ENCODE measurements around the gene SHROOM3.

SHROOM3 gene

GRCh38 chr4:76540486-76540885 lies 105.5 kb downstream of the SHROOM3 start:
- DNase-seq (ENCODE audit: low read depth in 3 of 3) = no peak

- no peak for DNase-seq (ENCODE audit: low read depth in 3 of 3)
Measured at GRCh38 chr4:76543378-76543777, 108.3 kb downstream of the SHROOM3 start.

GRCh38 chr4:76544725-76545124 lies 109.7 kb downstream of the SHROOM3 start:
- DNase-seq (ENCODE audit: low read depth in 3 of 3) = no peak

GRCh38 chr4:76545226-76545884 lies 110.3 kb downstream of the SHROOM3 start:
- no peak for DNase-seq (ENCODE audit: low read depth in 3 of 3)

GRCh38 chr4:76546327-76546726 lies 111.3 kb downstream of the SHROOM3 start:
- DNase-seq (ENCODE audit: low read depth in 3 of 3) = no peak

GRCh38 chr4:76546759-76547742 lies 112.0 kb downstream of the SHROOM3 start:
- DNase-seq (ENCODE audit: low read depth in 3 of 3) = no peak

GRCh38 chr4:76548704-76549103 lies 113.7 kb downstream of the SHROOM3 start:
- no peak for DNase-seq (ENCODE audit: low read depth in 3 of 3)

- no peak for DNase-seq (ENCODE audit: low read depth in 3 of 3)
Measured at GRCh38 chr4:76549765-76550164, 114.7 kb downstream of the SHROOM3 start.

- no peak for DNase-seq (ENCODE audit: low read depth in 3 of 3)
Measured at GRCh38 chr4:76550966-76551780, 116.1 kb downstream of the SHROOM3 start.

GRCh38 chr4:76554630-76555029 lies 119.6 kb downstream of the SHROOM3 start:
- DNase-seq (ENCODE audit: low read depth in 3 of 3) = no peak

- DNase-seq (ENCODE audit: low read depth in 3 of 3) = no peak
Measured at GRCh38 chr4:76556452-76556851, 121.4 kb downstream of the SHROOM3 start.

GRCh38 chr4:76558396-76559235 lies 123.6 kb downstream of the SHROOM3 start:
- DNase-seq (ENCODE audit: low read depth in 3 of 3) = no peak

GRCh38 chr4:76559236-76560071 lies 124.4 kb downstream of the SHROOM3 start:
- DNase-seq (ENCODE audit: low read depth in 3 of 3) = no peak

GRCh38 chr4:76562161-76562560 lies 127.1 kb downstream of the SHROOM3 start:
- DNase-seq (ENCODE audit: low read depth in 3 of 3) = no peak

GRCh38 chr4:76562836-76563453 lies 127.9 kb downstream of the SHROOM3 start:
- no peak for DNase-seq (ENCODE audit: low read depth in 3 of 3)

GRCh38 chr4:76563454-76564122 lies 128.6 kb downstream of the SHROOM3 start:
- DNase-seq (ENCODE audit: low read depth in 3 of 3) = no peak

GRCh38 chr4:76564123-76564915 lies 129.3 kb downstream of the SHROOM3 start:
- no peak for DNase-seq (ENCODE audit: low read depth in 3 of 3)

GRCh38 chr4:76568262-76568661 lies 133.2 kb downstream of the SHROOM3 start:
- DNase-seq (ENCODE audit: low read depth in 3 of 3) = no peak

Measured in stimulated activated CD4-positive, alpha-beta T cell treated with anti-CD3 and anti-CD28 coated beads, TNF-alpha, amount 100 ng/mL, for 4 hours (primary cell).